IMR-90 (cell line): Measurements from ENCODE around the gene LYPD8.

Source experiments
- BHLHE40 ChIP-seq: fragments of 150-350 bp; IDR thresholded peaks from 2 replicates; pipeline ENCODE4 v1.6.1; 2016; ENCODE audit warnings: mild to moderate bottlenecking, low read depth, low read length
- MXI1 ChIP-seq: IDR thresholded peaks from 2 replicates; pipeline ENCODE4 v1.6.1; 2012; ENCODE audit warnings: low read depth, mild to moderate bottlenecking, low read length, moderate library complexity, borderline replicate concordance
- NFE2L2 ChIP-seq: fragments of 150-350 bp; IDR thresholded peaks from 2 replicates; pipeline ENCODE4 v1.6.1; 2016; ENCODE audit warnings: low read depth, mild to moderate bottlenecking, low read length
- POLR2A ChIP-seq: IDR thresholded peaks from 2 replicates; pipeline ENCODE4 v1.6.1; 2012; ENCODE audit warnings: mild to moderate bottlenecking, low read depth, low read length
- RCOR1 ChIP-seq: IDR thresholded peaks from 2 replicates; pipeline ENCODE4 v1.6.1; 2012; ENCODE audit warnings: mild to moderate bottlenecking, low read length, improper control_type of control experiment; ENCODE audit not compliant: insufficient replicate concordance
- SMC3 ChIP-seq: fragments of 150-350 bp; IDR thresholded peaks from 2 replicates; pipeline ENCODE4 v1.6.1; 2016; ENCODE audit warnings: low read depth, mild to moderate bottlenecking, antibody characterized with exemption, low read length, moderate library complexity
- TF ChIP-seq, protein P1 (sequence below): conservative IDR thresholded peaks from 2 replicates; pipeline ENCODE4 v1.5.1; 2012; ENCODE audit warnings: mild to moderate bottlenecking, low read depth, low read length, improper control_type of control experiment
- TF ChIP-seq, protein P2 (sequence below): fragments of 150-350 bp; IDR thresholded peaks from 2 replicates; pipeline ENCODE4 v1.6.1; 2016; ENCODE audit warnings: low read depth, mild to moderate bottlenecking, low read length, moderate library complexity, borderline replicate concordance
- TF ChIP-seq, protein P3 (sequence below): fragments of 150-350 bp; IDR thresholded peaks from 2 replicates; pipeline ENCODE4 v1.6.1; 2017; ENCODE audit warnings: mild to moderate bottlenecking, antibody characterized with exemption, low read length, low read depth

DNA sequence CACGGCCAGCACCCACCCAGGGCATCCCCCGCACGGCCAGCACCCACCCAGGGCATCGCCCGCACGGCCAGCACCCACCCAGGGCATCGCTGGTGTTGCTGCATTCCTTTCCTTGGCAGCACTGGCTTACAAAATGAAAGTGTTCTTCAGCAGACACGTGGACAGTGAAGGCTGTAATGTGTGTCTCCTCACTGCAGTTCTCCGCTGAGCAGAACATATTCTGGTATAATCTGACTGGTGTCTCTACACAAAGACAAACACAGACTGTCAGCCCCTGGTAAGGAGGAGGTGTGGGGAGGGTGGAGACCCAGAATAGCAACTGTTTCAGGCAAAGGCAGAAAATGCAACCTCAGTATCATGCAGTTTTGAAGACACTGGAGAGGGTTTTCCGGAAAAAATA is 7.3 kb downstream of the LYPD8 start:
- TF ChIP-seq, protein P1, sequence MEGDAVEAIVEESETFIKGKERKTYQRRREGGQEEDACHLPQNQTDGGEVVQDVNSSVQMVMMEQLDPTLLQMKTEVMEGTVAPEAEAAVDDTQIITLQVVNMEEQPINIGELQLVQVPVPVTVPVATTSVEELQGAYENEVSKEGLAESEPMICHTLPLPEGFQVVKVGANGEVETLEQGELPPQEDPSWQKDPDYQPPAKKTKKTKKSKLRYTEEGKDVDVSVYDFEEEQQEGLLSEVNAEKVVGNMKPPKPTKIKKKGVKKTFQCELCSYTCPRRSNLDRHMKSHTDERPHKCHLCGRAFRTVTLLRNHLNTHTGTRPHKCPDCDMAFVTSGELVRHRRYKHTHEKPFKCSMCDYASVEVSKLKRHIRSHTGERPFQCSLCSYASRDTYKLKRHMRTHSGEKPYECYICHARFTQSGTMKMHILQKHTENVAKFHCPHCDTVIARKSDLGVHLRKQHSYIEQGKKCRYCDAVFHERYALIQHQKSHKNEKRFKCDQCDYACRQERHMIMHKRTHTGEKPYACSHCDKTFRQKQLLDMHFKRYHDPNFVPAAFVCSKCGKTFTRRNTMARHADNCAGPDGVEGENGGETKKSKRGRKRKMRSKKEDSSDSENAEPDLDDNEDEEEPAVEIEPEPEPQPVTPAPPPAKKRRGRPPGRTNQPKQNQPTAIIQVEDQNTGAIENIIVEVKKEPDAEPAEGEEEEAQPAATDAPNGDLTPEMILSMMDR, result no peak
- TF ChIP-seq, protein P2, sequence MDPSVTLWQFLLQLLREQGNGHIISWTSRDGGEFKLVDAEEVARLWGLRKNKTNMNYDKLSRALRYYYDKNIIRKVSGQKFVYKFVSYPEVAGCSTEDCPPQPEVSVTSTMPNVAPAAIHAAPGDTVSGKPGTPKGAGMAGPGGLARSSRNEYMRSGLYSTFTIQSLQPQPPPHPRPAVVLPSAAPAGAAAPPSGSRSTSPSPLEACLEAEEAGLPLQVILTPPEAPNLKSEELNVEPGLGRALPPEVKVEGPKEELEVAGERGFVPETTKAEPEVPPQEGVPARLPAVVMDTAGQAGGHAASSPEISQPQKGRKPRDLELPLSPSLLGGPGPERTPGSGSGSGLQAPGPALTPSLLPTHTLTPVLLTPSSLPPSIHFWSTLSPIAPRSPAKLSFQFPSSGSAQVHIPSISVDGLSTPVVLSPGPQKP, result no peak
- TF ChIP-seq POLR2A (no peak), MXI1 (no peak), RCOR1 (no peak), BHLHE40 (no peak), SMC3 (no peak), NFE2L2 (no peak)
- TF ChIP-seq, protein P3, sequence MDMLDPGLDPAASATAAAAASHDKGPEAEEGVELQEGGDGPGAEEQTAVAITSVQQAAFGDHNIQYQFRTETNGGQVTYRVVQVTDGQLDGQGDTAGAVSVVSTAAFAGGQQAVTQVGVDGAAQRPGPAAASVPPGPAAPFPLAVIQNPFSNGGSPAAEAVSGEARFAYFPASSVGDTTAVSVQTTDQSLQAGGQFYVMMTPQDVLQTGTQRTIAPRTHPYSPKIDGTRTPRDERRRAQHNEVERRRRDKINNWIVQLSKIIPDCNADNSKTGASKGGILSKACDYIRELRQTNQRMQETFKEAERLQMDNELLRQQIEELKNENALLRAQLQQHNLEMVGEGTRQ, result no peak
